ENCODE measurements around the gene METTL8. TPM values are rescaled to one million over a fixed set of nuclear protein-coding genes. Genes with fewer than 3 reads are reported as not detected.

Gene METTL8
- total RNA-seq, 1 donor from 2014 or later: 33.7 TPM

- FAIRE-seq: no peak
- DNase-seq (ENCODE audit: low read depth): no peak
- TF ChIP-seq CTCF (IDR thresholded peaks at IDR 0.05; ENCODE audit: insufficient read depth, low read length, severe bottlenecking): no peak
- H3K27me3 ChIP-seq (ENCODE audit: control insufficient read depth, insufficient read depth, low read length): no peaks in the 10 kb centered on the region
- peaks cover 1% of the 10 kb centered on the region for H3K36me3 ChIP-seq (ENCODE audit: control insufficient read depth, insufficient read depth, low read length)
- no peak overlapping the region for H3K4me3 ChIP-seq (ENCODE audit: low read depth, low read length)
These were observed 19.0 kb upstream of the METTL8 start for GRCh38 chr2:171452773-171453172.

- FAIRE-seq: no peak
- no peak for DNase-seq (ENCODE audit: low read depth)
- H3K36me3 ChIP-seq (ENCODE audit: control insufficient read depth, insufficient read depth, low read length): peaks cover 3% of the 10 kb centered on the region
- no peak for TF ChIP-seq CTCF (IDR thresholded peaks at IDR 0.05; ENCODE audit: insufficient read depth, low read length, severe bottlenecking)
- no peak overlapping the region for H3K4me3 ChIP-seq (ENCODE audit: low read depth, low read length)
- H3K27me3 ChIP-seq (ENCODE audit: control insufficient read depth, insufficient read depth, low read length): no peaks in the 10 kb centered on the region
These were observed 17.3 kb upstream of the METTL8 start for GRCh38 chr2:171451074-171451473.

- Histone ChIP-seq H3K36me3 (ENCODE audit: control insufficient read depth, insufficient read depth, low read length) (peaks cover 1% of the 10 kb centered on the region), H3K4me3 (ENCODE audit: low read depth, low read length) (no peak overlapping the region), H3K27me3 (ENCODE audit: control insufficient read depth, insufficient read depth, low read length) (no peaks in the 10 kb centered on the region)
- DNase-seq (ENCODE audit: low read depth) (no peak), FAIRE-seq (no peak)
- peak; percentile 6 for TF ChIP-seq CTCF (IDR thresholded peaks at IDR 0.05; ENCODE audit: insufficient read depth, low read length, severe bottlenecking)
These were observed 13.9 kb upstream of the METTL8 start for GRCh38 chr2:171447675-171448074.

- Histone ChIP-seq H3K4me3 (ENCODE audit: low read depth, low read length) (no peak overlapping the region), H3K36me3 (ENCODE audit: control insufficient read depth, insufficient read depth, low read length) (peaks cover 5% of the 10 kb centered on the region), H3K27me3 (ENCODE audit: control insufficient read depth, insufficient read depth, low read length) (no peaks in the 10 kb centered on the region)
- DNase-seq (ENCODE audit: low read depth) (no peak), FAIRE-seq (peak; percentile 77)
- no peak for TF ChIP-seq CTCF (IDR thresholded peaks at IDR 0.05; ENCODE audit: insufficient read depth, low read length, severe bottlenecking)
These were observed 7.7 kb upstream of the METTL8 start for GRCh38 chr2:171441470-171441869.

GRCh38 chr2:171436307-171436706 lies 2.5 kb upstream of the METTL8 start:
- FAIRE-seq: no peak
- H3K36me3 ChIP-seq (ENCODE audit: control insufficient read depth, insufficient read depth, low read length): peaks cover 7% of the 10 kb centered on the region
- no peak for TF ChIP-seq CTCF (IDR thresholded peaks at IDR 0.05; ENCODE audit: insufficient read depth, low read length, severe bottlenecking)
- H3K27me3 ChIP-seq (ENCODE audit: control insufficient read depth, insufficient read depth, low read length): no peaks in the 10 kb centered on the region
- peak; percentile 93 for DNase-seq (ENCODE audit: low read depth)
- H3K4me3 ChIP-seq (ENCODE audit: low read depth, low read length): no peak overlapping the region

Measured in bronchial epithelial cell (primary cell).